Fibroblast of mammary gland (primary cell): Measurements from ENCODE around the gene C1QL1.
A peak's percentile ranks its signal among the peaks of the same experiment; 100 is the strongest.

Source experiments
- DNase-seq: peaks from one replicate; pipeline ENCODE4 v3.0.0-alpha.2; 2010; ENCODE audit warnings: low read depth
- H3K4me3 ChIP-seq: 2 replicates; pipeline ENCODE4 v1.5.1; 2011; ENCODE audit warnings: low read depth, mild to moderate bottlenecking, low read length, moderate library complexity; ENCODE audit not compliant: control insufficient read depth
- CTCF ChIP-seq: conservative IDR thresholded peaks from 2 replicates; pipeline ENCODE4 v1.5.1; 2011; ENCODE audit warnings: low read depth, low read length, inconsistent platforms; ENCODE audit not compliant: control insufficient read depth, insufficient read depth

C1QL1 gene

DNA sequence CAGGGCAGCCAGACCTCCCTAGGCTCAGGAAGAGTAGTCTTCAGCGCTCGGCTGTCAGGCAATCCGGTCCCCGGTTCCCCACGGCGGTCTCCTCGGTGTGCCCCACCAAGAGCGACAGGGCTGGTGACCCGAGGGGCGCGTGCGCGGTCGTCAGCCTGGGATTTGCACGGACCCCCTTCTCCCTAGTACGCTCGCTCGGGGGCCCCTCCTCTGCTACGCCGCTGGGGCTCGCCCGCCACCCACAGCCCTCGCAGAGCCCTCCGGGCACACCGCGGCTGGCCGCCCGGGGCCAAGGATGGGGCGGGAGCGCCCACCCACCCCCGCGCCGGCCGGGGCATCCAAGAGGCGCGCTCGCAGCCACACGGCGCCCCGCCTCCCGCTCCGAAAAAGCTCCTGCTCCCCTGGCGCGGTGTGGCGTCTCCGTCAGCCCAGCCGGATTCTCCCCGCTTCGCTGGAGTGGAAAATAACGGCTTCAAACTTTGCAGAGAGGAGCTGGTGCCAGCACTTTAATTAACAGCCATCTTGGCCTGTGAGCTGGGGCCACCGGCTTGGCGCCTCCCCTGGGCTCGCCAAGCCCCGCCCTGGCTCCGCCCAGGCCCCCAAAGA is 2.1 kb upstream of the C1QL1 start:
- peak; percentile 17 for DNase-seq
- no peak for TF ChIP-seq CTCF
- H3K4me3 ChIP-seq: peak overlapping the region; percentile 45

- no peak for DNase-seq
- no peak for TF ChIP-seq CTCF
- H3K4me3 ChIP-seq: no peak overlapping the region
Measured at GRCh38 chr17:44969144-44969780, 1.2 kb upstream of the C1QL1 start.

- DNase-seq: no peak
- no peak for TF ChIP-seq CTCF
- no peak overlapping the region for H3K4me3 ChIP-seq
Measured at GRCh38 chr17:44967907-44968224, 237 bp downstream of the C1QL1 start.

DNA sequence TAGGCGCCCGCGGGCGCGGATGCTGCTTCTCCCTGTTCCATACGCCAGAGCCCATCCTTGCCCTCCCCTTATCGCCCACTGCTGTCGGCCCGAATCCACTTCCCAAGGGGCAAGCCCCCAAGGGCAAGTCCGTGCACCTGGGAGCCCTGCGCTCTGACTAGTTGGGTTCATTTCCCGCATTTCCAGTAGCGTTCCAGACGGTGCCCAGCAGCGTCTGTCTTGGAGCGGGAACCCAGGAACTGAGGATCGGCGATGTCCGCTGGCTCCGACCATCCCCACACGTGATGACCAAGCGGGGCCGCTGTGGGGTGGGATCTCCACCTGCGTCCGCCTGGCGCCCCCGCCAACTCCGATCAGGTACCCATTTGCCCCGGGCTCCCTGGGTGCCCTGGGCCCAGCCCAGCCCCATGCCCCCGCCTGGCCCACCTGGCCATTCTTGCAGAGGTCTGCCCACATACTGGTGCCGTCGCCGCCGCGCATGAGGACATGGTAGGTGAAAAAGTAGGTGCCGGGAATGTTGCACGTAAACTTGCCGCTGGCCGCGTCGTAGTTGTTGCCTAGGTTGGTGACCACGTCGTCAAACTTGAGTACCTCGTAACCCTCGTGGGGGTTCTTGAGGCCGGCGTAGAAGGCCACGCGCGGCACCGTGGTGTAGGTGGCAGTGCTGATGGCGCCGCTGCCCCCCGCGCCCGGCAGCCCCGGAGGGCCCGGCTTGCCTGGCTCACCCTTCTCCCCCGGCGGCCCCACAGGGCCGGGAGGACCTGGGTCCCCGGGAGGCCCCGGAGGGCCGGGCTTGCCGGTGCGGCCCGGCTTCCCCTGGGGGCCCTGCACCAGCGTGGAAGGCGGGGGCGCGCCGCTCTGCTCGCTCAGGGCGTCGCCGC is 837 bp downstream of the C1QL1 start:
- TF ChIP-seq CTCF: no peak
- DNase-seq: no peak
- H3K4me3 ChIP-seq: no peak overlapping the region

DNA sequence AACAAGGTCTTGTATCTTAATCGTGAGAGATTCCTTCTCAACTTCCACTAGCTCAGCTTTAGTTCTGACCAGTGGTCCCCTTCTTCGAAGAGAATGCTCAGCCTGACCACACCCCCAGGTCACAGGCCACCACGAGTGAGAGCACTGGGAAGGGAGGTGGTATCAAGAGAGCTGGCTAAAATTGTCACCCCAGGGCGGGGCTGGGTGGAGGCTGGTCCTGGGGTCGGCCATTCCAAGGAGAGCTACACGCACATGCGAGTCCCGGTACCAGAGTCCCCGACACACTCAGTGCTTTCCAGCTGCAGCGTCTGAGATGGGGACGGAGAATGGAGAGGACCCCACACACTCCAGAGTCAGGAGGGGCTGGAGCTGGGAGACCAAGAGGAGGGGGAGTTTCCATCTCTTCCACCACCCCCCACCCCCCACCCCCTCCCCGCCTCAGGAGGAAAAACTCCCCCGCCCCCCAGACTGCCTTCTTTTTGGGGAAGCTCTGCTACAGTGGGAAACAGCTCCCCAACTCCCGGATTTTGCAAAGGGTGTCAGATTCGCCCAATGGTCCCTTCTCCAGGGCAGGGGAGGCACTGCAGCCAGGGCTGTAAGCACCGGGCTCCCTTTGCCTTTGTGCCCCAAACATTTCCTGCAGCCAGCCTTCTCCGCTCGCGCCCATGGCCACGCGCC is 1.6 kb downstream of the C1QL1 start:
- TF ChIP-seq CTCF: no peak
- no peak overlapping the region for H3K4me3 ChIP-seq
- DNase-seq: no peak

DNA sequence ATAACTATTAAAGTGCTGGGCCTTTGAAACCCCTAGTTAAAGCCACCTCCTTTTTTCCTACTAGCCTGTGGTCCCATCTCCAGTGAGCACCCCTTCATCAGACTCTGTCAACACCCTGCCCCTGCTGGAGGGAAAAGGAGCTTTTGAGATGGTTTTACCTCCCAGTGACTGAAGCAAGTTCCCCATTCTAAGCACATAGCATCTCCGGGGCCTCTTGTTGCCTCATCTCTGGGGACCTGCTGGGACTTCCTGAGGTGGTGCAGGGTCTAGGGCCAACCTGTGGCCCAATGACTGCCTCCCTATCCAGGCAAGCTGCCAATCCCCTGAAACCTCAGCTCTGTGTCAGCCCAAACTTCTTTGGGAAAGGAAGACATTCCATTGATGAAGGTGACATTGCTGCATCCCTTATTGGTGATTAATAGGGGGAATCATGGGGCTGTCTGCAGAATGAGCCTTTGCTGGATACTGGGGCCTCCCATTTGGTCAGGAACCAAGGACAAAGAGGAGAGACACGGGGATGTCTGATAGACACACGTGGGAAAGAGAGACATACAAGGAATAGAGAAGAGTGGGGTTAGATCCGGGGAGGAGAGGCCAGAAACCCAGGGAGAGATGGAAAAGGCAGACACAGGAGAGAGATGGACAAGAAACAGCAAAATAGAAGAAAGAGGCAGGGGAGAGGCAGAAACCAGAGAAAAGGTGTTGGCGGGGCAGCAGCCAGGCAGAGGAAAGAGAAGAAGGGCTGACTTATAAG is 2.4 kb downstream of the C1QL1 start:
- DNase-seq: no peak
- no peak for TF ChIP-seq CTCF
- no peak overlapping the region for H3K4me3 ChIP-seq
